Activated T-helper 2 cell treated with anti-CD3 and anti-CD28 coated beads, Interferon-gamma antibody, Interleukin-2, Interleukin-4, amounts not matched to agents 10 μg/mL and 5 μg/mL and 100 μg/mL, durations not matched to agents 14 hours and 24 hours and 36 hours (primary cell): Measurements from ENCODE around the gene NSUN6. TPM values are rescaled to one million over a fixed set of nuclear protein-coding genes. Genes with fewer than 3 reads are reported as not detected.
"Not testable (repeated sequence)": the region's sequence is repeated elsewhere in the genome, so short reads cannot be mapped to it uniquely, and the experiment has no call there.

Experiments used
- DNase-seq: peaks from one replicate; pipeline ENCODE4 v3.0.0; 2021; ENCODE audit warnings: low spot score
- H3K27ac Mint-ChIP-seq: one replicate; pipeline ENCODE4 v1.8.0; 2021; ENCODE audit warnings: mixed read lengths
- H3K27me3 Mint-ChIP-seq: one replicate; pipeline ENCODE4 v1.8.0; 2021; ENCODE audit warnings: low read depth, mixed read lengths
- H3K36me3 Mint-ChIP-seq: one replicate; pipeline ENCODE4 v1.8.0; 2021; ENCODE audit warnings: low read depth, mixed read lengths
- H3K4me1 Mint-ChIP-seq: one replicate; pipeline ENCODE4 v1.8.0; 2021; ENCODE audit warnings: low read depth, mixed read lengths
- H3K4me3 Mint-ChIP-seq: one replicate; pipeline ENCODE4 v1.8.0; 2021; ENCODE audit warnings: low read depth, mild to moderate bottlenecking, moderate library complexity, mixed read lengths
- H3K9me3 Mint-ChIP-seq: one replicate; pipeline ENCODE4 v1.8.0; 2021; ENCODE audit warnings: mixed read lengths
- intact Hi-C: fragments of 100-400 bp; cut with micrococcal nuclease; formaldehyde crosslinking; loops from one replicate; pipeline ENCODE4 v1.15.1; 2023
- total RNA-seq: library from RNA; stranded (reverse); gene quantifications from 2 replicates; pipeline ENCODE4 v1.2.3, GENCODE V29; 2022

NSUN6 gene
- total RNA-seq, 1 donor from 2014 or later = 13.7 TPM

DNA sequence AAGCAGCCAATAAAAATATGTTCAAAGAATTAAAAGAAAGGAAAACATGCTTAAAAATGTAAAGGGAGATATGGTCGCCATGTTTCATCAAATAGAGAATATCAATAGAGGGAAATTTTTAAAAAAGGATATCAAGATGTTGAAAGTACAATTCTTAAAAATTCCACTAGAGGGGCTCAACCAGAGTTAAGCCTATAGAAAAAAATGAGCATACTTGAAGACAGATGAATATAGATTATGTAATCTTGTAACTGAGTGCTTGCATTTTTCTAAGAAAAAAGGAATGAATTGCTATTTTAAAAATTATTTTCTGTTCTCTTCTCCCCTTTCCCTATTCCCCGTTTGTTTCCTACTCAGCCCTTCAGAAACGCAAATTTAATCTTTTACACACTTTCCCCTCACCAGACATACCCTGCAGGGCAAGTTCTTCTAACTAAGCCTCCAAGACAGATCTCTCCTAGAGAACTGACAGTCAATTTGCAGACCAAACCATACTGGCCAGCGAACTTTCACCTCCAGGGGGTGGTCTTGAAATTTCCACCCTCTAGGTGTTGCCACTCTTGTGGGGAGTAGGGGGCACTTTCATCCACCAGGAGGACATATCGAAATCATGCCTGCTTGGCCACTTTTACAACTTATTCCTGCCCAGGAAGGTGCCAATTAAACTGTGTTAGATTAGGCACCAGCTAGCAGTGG is 67.7 kb downstream of the NSUN6 start:
- intact Hi-C loops = no loop called here
- no peak overlapping the region for H3K27ac Mint-ChIP-seq
- peaks cover 96% of the 10 kb centered on the region for H3K36me3 Mint-ChIP-seq
- no peak overlapping the region for H3K4me3 Mint-ChIP-seq
- peaks cover 8% of the 10 kb centered on the region for H3K9me3 Mint-ChIP-seq
- no peak for DNase-seq
- no peaks in the 10 kb centered on the region for H3K27me3 Mint-ChIP-seq
- peaks cover 40% of the 10 kb centered on the region for H3K4me1 Mint-ChIP-seq

DNA sequence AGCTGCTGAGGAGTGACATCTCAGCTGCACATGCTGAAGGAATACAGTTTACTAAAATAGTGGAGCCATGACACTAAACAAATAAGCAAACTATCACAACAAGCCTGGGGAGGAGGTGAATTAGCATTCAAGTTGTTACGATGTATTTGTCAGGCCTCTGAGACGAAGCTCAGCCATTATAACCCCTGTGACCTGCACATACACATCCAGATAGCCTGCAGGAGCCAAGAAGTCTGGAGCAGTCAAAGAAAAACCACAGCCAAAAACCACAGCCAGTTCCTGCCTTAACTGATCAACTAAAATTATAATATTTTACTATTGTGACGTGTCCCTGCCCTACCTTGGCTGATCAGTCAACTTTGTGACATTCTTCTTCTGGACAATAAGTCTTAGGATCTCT is 68.6 kb downstream of the NSUN6 start:
- peak overlapping the region; percentile 38 for H3K4me3 Mint-ChIP-seq
- H3K27ac Mint-ChIP-seq = peak overlapping the region; percentile 34
- peaks cover 14% of the 10 kb centered on the region for H3K9me3 Mint-ChIP-seq
- H3K4me1 Mint-ChIP-seq = peaks cover 40% of the 10 kb centered on the region
- H3K36me3 Mint-ChIP-seq = peaks cover 93% of the 10 kb centered on the region
- DNase-seq = peak; percentile 16
- intact Hi-C loops = no loop called here
- no peaks in the 10 kb centered on the region for H3K27me3 Mint-ChIP-seq

DNA sequence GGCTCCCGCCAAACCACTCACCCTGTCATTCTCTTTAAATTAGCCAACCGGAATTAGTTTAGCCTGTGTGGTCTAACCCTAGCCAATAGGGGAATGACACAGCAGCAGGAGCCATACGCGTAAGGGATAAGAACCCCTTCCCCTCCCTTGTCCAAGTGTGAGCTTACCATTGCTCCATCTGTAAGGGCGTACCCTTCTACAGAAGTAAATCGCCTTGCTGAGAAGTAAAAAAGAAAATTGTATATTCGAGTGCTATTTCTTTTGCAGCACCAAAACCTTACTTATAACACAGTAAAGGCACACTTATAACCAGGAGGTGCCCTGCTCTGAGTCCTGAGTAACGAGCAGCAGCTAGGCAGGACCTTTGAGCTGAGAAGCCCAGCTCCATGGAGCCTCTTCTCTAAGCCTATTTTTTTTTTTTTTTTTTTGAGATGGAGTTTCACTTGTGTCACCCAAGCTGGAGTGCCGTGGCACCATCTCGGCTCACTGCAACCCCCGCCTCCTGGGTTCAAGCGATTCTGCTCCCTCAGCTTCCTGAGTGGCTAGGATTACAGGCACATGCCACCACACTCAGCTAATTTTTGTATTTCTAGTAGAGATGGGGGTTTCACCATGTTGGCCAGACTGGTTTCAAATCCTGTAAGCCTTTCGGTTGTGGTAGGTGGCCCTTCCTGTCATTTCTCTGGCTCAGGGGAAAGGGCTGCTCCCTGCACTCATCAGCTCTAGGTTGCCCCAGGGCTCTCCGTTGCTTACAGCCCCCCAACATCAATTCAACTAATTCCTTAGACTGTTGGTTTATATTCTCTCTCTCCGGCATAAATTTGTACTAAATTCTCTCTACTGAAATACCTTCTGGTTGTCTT is 73.3 kb downstream of the NSUN6 start:
- intact Hi-C loops = no loop called here

DNA sequence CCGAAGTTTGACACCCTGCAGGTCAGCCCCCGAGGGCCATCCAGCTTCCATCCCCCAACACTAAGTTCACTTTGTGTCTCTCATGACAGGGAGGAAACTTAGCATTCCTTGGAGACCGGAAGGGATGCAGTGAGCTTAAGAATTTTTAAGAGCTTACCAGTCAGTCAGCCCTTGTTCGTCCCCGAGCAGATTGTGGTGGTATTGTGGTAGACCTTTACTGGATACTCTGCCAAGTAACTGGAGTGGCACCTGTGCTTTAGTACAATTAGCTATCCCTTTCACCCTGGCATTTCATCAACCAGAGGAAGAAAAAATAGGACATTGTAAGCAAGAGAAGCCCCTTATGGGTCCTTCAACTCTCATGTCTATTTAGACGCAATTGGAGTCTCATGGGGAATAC is 74.8 kb downstream of the NSUN6 start:
- Mint-ChIP-seq H3K4me3 (no peak overlapping the region), H3K9me3 (peaks cover 29% of the 10 kb centered on the region), H3K27me3 (no peaks in the 10 kb centered on the region), H3K36me3 (peaks cover 57% of the 10 kb centered on the region), H3K4me1 (peaks cover 9% of the 10 kb centered on the region), H3K27ac (no peak overlapping the region)
- intact Hi-C loops = no loop called here
- DNase-seq = no peak

More for the DNA sequence above, 73.3 kb downstream of the NSUN6 start:
- Mint-ChIP-seq H3K36me3 (peaks cover 70% of the 10 kb centered on the region), H3K4me3 (no peak overlapping the region), H3K4me1 (peaks cover 23% of the 10 kb centered on the region), H3K27me3 (no peaks in the 10 kb centered on the region), H3K27ac (no peak overlapping the region), H3K9me3 (peaks cover 29% of the 10 kb centered on the region)
- no peak for DNase-seq

DNA sequence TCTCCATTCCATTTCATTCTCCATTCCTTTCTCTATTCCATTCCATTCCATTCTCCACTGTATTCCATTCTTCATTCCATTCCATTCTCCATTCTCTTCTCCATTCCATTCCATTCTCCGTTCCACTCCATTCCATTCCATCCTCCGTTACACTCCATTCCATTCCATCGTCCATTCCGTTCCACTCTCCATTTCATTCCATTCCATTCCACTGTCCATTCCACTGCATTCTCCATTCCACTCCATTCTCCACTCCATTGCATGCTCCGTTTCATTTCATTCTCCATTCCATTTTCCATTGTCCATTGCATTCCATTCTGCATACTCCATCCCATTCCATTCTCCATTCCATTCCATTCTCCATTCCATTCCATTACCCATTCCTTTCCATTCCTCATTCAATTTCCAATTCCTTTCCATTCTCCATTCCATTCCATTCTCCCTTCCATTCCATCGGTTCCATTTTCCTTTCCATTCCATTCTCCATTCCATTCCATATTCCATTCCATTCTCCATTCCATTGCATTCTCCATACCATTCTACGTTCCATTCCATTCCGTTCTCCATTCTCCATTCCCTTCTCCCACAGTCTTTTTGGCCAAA is 78.3 kb downstream of the NSUN6 start:
- no peak for DNase-seq
- Mint-ChIP-seq H3K36me3 (peaks cover 25% of the 10 kb centered on the region), H3K9me3 (peaks cover 16% of the 10 kb centered on the region), H3K27me3 (no peaks in the 10 kb centered on the region), H3K4me1 (no peaks in the 10 kb centered on the region), H3K4me3 (no peak overlapping the region), H3K27ac (no peak overlapping the region)
- intact Hi-C loops = no loop called here

DNA sequence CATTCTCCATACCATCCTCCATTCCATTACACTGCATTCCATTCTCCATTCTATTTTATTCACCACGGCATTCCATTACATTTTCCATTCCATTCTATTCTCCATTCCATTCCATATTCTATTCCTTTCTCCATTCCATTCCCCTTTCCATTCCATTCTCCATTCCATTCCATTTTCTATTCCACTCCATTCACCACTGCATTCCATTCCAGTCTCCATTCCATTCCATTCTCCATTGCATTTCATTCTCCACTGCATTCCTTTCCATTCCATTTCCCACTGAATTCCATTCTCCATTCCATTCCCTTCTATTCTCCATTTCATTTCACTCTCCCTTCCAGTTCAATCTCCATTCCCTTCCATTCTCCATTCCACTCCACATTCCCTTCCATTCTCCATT is 79.6 kb downstream of the NSUN6 start:
- H3K27ac Mint-ChIP-seq = no peak overlapping the region
- intact Hi-C loops = no loop called here
- no peaks in the 10 kb centered on the region for H3K27me3 Mint-ChIP-seq
- DNase-seq = no peak
- H3K4me3 Mint-ChIP-seq = no peak overlapping the region
- H3K9me3 Mint-ChIP-seq = peaks cover 8% of the 10 kb centered on the region
- peaks cover 14% of the 10 kb centered on the region for H3K36me3 Mint-ChIP-seq
- H3K4me1 Mint-ChIP-seq = no peaks in the 10 kb centered on the region

DNA sequence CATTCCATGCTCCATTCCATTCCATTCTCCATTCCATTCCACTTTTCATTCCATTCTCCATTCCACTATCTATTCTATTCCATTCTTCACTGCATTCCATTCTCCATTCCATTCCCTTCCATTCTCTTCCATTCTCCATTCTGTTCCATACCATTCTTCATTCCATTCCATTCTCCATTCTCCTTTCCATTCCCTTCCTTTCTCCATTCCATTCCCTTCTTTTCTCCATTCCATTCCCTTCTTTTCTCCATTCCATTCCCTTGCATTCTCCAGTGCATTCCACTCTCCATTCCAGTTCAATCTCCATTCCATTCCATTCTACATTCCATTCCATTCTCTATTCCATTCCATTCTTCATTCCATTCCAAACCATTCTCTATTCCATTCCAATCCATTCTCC is 80.3 kb downstream of the NSUN6 start:
- no peak overlapping the region for H3K27ac Mint-ChIP-seq
- intact Hi-C loops = no loop called here
- no peak for DNase-seq

DNA sequence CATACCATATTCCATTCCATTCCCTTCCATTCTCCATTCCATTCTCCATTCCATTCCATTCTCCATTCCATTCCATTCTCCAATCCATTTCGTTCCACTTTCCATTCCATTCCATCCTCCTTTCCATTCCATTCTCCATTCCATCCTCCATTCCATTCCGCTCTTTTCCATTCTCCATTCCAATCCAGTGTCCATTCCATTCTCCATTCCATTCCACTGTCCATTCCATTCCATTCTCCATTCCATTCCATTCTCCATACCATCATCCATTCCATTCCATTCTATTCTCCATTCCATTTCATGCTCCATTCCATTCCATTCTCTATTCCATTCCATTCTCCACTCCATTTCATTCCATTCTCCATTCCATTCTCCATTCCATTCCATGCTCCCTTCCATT is 81.0 kb downstream of the NSUN6 start:
- H3K27ac Mint-ChIP-seq, H3K4me3 Mint-ChIP-seq, H3K9me3 Mint-ChIP-seq, DNase-seq, intact Hi-C loops, H3K27me3 Mint-ChIP-seq, H3K4me1 Mint-ChIP-seq, H3K36me3 Mint-ChIP-seq: not testable (repeated sequence)

More for the DNA sequence above, 80.3 kb downstream of the NSUN6 start:
- H3K36me3 Mint-ChIP-seq = peaks cover 9% of the 10 kb centered on the region
- H3K4me3 Mint-ChIP-seq = no peak overlapping the region
- no peaks in the 10 kb centered on the region for H3K4me1 Mint-ChIP-seq
- H3K9me3 Mint-ChIP-seq = peaks cover 7% of the 10 kb centered on the region
- H3K27me3 Mint-ChIP-seq = no peaks in the 10 kb centered on the region

DNA sequence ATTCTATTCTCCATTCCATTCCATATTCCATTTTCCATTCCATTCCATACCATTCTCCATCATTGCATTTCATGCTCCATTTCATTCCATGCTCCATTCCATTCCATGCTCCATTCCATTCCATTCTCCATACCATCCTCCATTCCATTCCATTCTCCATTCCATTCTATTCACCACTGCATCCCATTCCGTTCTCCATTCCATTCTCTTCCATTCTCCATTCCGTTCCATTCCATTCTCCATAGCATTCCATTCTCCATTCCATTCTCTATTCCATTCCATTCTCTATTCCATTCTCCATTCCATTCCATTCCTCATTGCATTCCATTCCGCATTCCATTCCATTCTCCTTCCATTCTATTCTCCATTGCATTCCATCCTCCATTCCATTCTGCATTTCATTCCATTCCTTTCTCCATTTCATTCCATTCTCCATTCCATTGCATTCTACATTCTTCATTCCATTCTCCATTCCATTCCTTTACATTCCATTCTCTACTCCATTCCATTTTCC is 84.0 kb downstream of the NSUN6 start:
- H3K4me3 Mint-ChIP-seq = no peak overlapping the region
- intact Hi-C loops = no loop called here
- H3K36me3 Mint-ChIP-seq = no peaks in the 10 kb centered on the region
- H3K27me3 Mint-ChIP-seq = no peaks in the 10 kb centered on the region
- no peak overlapping the region for H3K27ac Mint-ChIP-seq
- DNase-seq = no peak
- H3K9me3 Mint-ChIP-seq = no peaks in the 10 kb centered on the region
- no peaks in the 10 kb centered on the region for H3K4me1 Mint-ChIP-seq

DNA sequence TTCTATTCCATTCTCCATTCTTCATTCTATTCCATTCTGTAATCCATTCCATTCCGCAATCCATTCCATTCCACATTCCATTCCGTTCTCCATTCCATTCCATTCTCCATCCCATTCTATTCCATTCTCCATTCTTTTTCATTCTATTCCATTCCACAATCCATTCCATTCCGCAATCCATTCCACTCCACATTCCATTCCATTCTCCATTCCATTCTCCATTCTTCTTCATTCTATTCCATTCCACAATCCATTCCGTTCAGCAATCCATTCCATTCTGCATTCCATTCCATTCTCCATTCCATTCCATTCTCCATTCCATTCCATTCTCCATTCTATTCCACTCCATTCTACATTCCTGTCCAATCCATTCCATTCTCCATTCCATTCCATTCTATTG is 85.2 kb downstream of the NSUN6 start:
- H3K36me3 Mint-ChIP-seq = no peaks in the 10 kb centered on the region
- no peaks in the 10 kb centered on the region for H3K4me1 Mint-ChIP-seq
- no peaks in the 10 kb centered on the region for H3K27me3 Mint-ChIP-seq
- no peak overlapping the region for H3K4me3 Mint-ChIP-seq
- DNase-seq = no peak
- no peak overlapping the region for H3K27ac Mint-ChIP-seq
- no peaks in the 10 kb centered on the region for H3K9me3 Mint-ChIP-seq
- intact Hi-C loops = no loop called here

DNA sequence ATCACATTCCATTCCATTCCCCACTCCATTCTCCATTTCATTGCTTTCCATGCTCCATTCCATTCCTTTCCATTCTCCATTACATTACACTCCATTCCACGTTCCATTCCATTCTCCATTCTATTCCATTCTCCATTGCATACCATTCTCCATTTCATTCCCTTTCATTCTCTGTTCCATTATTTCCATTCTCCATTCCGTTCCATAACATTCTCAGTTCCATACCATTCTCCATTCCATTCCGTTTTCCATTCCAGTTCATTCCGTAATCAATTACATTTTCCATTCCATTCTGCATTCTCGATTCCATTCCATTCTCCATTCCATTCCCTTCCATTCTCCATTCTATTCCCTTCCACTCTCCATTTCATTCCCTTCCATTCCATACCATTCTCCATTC is 86.4 kb downstream of the NSUN6 start:
- intact Hi-C loops = no loop called here
- Mint-ChIP-seq H3K27ac (no peak overlapping the region), H3K4me3 (no peak overlapping the region), H3K4me1 (no peaks in the 10 kb centered on the region), H3K27me3 (no peaks in the 10 kb centered on the region), H3K36me3 (no peaks in the 10 kb centered on the region), H3K9me3 (no peaks in the 10 kb centered on the region)
- DNase-seq = no peak

DNA sequence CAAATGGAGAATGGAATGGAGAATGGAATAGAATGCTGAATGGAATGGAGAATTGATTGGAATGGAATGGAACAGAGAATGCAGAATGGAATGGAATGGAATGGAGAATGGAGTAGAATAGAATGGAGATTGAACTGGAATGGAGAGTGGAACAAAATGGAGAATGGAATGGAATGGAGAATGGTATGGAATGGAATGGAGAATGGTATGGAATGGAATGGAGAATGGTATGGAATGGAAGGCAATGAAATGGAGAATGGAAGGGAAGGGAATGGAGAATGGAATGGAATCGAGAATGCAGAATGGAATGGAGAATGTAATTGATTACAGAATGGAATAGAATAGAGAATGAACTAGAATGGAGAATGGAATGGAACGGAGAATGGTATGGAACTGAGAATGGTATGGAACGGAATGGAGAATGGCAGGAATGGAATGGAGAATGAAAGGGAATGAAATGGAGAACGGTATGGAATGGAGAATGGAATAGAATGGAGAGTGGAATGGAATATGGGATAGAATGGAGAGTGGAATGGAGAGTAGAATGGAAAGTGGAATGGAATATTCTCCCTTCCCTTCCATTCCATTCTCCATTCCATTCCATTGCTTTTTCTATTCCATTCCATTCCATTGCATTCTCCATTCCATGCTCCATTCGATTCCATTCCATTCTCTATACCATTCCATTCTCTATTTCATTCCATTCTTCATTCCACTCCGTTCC is 88.2 kb downstream of the NSUN6 start:
- no peaks in the 10 kb centered on the region for H3K36me3 Mint-ChIP-seq
- no peak overlapping the region for H3K27ac Mint-ChIP-seq
- H3K4me3 Mint-ChIP-seq = no peak overlapping the region
- no peaks in the 10 kb centered on the region for H3K27me3 Mint-ChIP-seq
- H3K9me3 Mint-ChIP-seq = no peaks in the 10 kb centered on the region
- DNase-seq = no peak
- intact Hi-C loops = no loop called here
- no peaks in the 10 kb centered on the region for H3K4me1 Mint-ChIP-seq
